OCI-LY7 (cell line): ENCODE measurements around the gene ZNF474. TPM values are rescaled to one million over a fixed set of nuclear protein-coding genes. Genes with fewer than 3 reads are reported as not detected.
"Not testable (repeated sequence)": the region's sequence is repeated elsewhere in the genome, so short reads cannot be mapped to it uniquely, and the experiment has no call there.

ENCODE experiments used
- BruUV-seq: library from RNA; stranded (reverse); fragments of 400-500 nt; replicated peaks from 2 replicates; lab custom pipeline; 2021; lab: Mats Ljungman, UMichigan
- CTCF ChIA-PET: fragments of 300-600 bp; sonication (Branson Sonifier 250); formaldehyde crosslinking; loops from one replicate; lab custom pipeline; 2022; ENCODE audit warnings: antibody characterized with exemption; ENCODE audit not compliant: unreplicated experiment; lab: Charles Lee
- POLR2A ChIA-PET: fragments of 300-600 bp; sonication (Branson Sonifier 250); formaldehyde crosslinking; loops from one replicate; lab custom pipeline; 2022; ENCODE audit warnings: antibody characterized with exemption; lab: Charles Lee
- DNase-seq: peaks from one replicate; pipeline ENCODE4 v3.0.0-alpha.2; 2015; ENCODE audit warnings: low spot score
- H2AFZ ChIP-seq: fragments of 200-600 bp; sonication (generic), shearing (Covaris generic); 2 replicates; pipeline ENCODE4 v1.6.1; 2014; ENCODE audit warnings: mild to moderate bottlenecking, antibody characterized with exemption, low read length, moderate library complexity
- H3K27ac ChIP-seq: fragments of 200-600 bp; sonication (generic); 2 replicates; pipeline ENCODE4 v1.5.1; 2014; ENCODE audit warnings: mixed run types, low read depth, mild to moderate bottlenecking, moderate library complexity, low read length, inconsistent platforms; ENCODE audit not compliant: poor library complexity, severe bottlenecking
- H3K36me3 ChIP-seq: fragments of 200-600 bp; sonication (generic); 2 replicates; pipeline ENCODE4 v1.6.1; 2014; ENCODE audit warnings: mild to moderate bottlenecking, antibody characterized with exemption, low read length, moderate library complexity, mixed read lengths; ENCODE audit not compliant: insufficient read depth
- H3K4me1 ChIP-seq: fragments of 200-600 bp; sonication (generic); 2 replicates; pipeline ENCODE4 v1.5.1; 2014; ENCODE audit warnings: mild to moderate bottlenecking, low read length; ENCODE audit not compliant: insufficient read depth, poor library complexity, severe bottlenecking
- H3K4me2 ChIP-seq: fragments of 200-600 bp; sonication (generic); 2 replicates; pipeline ENCODE4 v1.6.1; 2014; ENCODE audit warnings: mild to moderate bottlenecking, low read length
- H3K4me3 ChIP-seq: fragments of 200-600 bp; sonication (generic); 2 replicates; pipeline ENCODE4 v1.5.1; 2014; ENCODE audit warnings: mild to moderate bottlenecking, low read depth, low read length; ENCODE audit not compliant: poor library complexity, severe bottlenecking
- H3K79me2 ChIP-seq: fragments of 200-600 bp; sonication (generic); 2 replicates; pipeline ENCODE4 v1.6.1; 2016; ENCODE audit warnings: low read depth, mild to moderate bottlenecking, low read length, moderate library complexity, mixed read lengths; ENCODE audit not compliant: insufficient read depth
- H3K9me2 ChIP-seq: fragments of 200-600 bp; sonication (generic); 2 replicates; pipeline ENCODE4 v1.6.1; 2016; ENCODE audit warnings: mild to moderate bottlenecking, low read length, mixed read lengths; ENCODE audit not compliant: insufficient read depth
- H3K9me3 ChIP-seq: fragments of 200-600 bp; sonication (generic); 2 replicates; pipeline ENCODE4 v1.6.1; 2014; ENCODE audit warnings: mild to moderate bottlenecking, mixed run types, low read length, mixed read lengths
- H4K20me1 ChIP-seq: fragments of 200-600 bp; sonication (generic); 2 replicates; pipeline ENCODE4 v1.6.1; 2014; ENCODE audit warnings: mild to moderate bottlenecking, antibody characterized with exemption, low read length, moderate library complexity, mixed read lengths; ENCODE audit not compliant: insufficient read depth
- EZH2phosphoT487 ChIP-seq: fragments of 200-600 bp; sonication (generic); IDR thresholded peaks from 2 replicates; pipeline ENCODE4 v1.6.1; 2018; ENCODE audit warnings: low read depth, borderline replicate concordance, mild to moderate bottlenecking, mixed run types, antibody characterized with exemption, low read length, moderate library complexity, mixed read lengths
- intact Hi-C: fragments of 100-400 bp; cut with micrococcal nuclease; formaldehyde crosslinking; loops from one replicate; pipeline ENCODE4 v1.10.0; 2022; ENCODE audit not compliant: unreplicated experiment
- total RNA-seq, 2 experiments: library from RNA; depleted of rRNA in 1 of 2; stranded (reverse); fragments of >200 nt in 1 of 2; shearing (Covaris generic) in 1 of 2; gene quantifications; 2 replicates each; pipeline ENCODE4 v1.2.3, GENCODE V29; 2014 to 2022
- TF ChIP-seq, protein P1 (sequence below): fragments of 200-600 bp; sonication (generic); conservative IDR thresholded peaks from 2 replicates; pipeline ENCODE4 v1.5.1; 2014; ENCODE audit warnings: mild to moderate bottlenecking, antibody characterized with exemption, low read length, moderate library complexity, mixed read lengths

The ZNF474 gene
- total RNA-seq, 2 experiments from 2014 or later, result not detected

DNA sequence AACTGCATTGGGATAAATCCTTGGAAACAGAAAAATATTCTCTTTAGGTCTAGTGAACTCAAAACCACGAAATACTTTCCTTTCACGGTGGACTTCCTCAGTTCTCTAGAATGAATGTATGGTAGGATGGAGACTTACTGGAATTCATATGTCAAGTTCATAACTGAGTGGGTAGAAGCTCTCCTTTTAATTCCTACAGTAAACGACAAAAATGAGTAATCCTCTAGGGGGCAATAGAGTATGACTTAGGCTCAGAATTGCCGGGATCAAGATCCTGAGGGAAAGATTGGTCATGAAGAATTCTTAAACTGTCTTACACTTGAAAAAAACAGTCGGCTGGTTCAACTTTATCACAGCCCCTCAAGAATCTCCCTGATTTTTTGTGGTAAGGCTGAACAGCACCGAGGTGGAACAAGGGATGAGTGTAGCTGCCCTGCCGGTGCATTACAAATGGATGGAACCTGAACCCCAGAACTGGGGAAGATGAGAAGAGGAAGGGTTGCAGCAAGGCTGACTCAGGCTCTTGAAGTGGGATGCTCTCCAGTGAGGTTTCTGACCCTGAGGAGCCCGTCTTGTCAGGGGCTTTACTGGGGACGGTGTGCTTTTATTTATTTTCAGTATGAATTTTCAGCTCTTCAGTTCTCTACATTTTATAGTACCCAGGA, 37.3 kb upstream of the ZNF474 start:
- no peaks in the 10 kb centered on the region for H3K9me3 ChIP-seq
- H3K27ac ChIP-seq, result no peak overlapping the region
- POLR2A ChIA-PET, result interaction anchor here (0.8 kb wide), 1 partner anchor 19 kb away, joined by 4 read pairs; no protein-coding TSS in a partner anchor
- no peaks in the 10 kb centered on the region for H3K79me2 ChIP-seq
- DNase-seq, result no peak
- H3K4me1 ChIP-seq, result no peaks in the 10 kb centered on the region
- H3K4me2 ChIP-seq, result no peak overlapping the region
- no TSS peak for BruUV-seq
- TF ChIP-seq, protein P1, sequence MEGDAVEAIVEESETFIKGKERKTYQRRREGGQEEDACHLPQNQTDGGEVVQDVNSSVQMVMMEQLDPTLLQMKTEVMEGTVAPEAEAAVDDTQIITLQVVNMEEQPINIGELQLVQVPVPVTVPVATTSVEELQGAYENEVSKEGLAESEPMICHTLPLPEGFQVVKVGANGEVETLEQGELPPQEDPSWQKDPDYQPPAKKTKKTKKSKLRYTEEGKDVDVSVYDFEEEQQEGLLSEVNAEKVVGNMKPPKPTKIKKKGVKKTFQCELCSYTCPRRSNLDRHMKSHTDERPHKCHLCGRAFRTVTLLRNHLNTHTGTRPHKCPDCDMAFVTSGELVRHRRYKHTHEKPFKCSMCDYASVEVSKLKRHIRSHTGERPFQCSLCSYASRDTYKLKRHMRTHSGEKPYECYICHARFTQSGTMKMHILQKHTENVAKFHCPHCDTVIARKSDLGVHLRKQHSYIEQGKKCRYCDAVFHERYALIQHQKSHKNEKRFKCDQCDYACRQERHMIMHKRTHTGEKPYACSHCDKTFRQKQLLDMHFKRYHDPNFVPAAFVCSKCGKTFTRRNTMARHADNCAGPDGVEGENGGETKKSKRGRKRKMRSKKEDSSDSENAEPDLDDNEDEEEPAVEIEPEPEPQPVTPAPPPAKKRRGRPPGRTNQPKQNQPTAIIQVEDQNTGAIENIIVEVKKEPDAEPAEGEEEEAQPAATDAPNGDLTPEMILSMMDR, result peak; percentile 53
- no peak for TF ChIP-seq EZH2phosphoT487
- no peak overlapping the region for H3K4me3 ChIP-seq
- H3K36me3 ChIP-seq, result no peaks in the 10 kb centered on the region
- H3K9me2 ChIP-seq, result no peaks in the 10 kb centered on the region
- no peaks in the 10 kb centered on the region for H4K20me1 ChIP-seq
- intact Hi-C loops, result no loop called here
- H2AFZ ChIP-seq, result no peak overlapping the region
- CTCF ChIA-PET, result no interaction called here

- no peak for DNase-seq
- no TSS peak for BruUV-seq
- Histone ChIP-seq H3K9me3 (no peaks in the 10 kb centered on the region), H4K20me1 (no peaks in the 10 kb centered on the region), H3K36me3 (no peaks in the 10 kb centered on the region), H3K79me2 (no peaks in the 10 kb centered on the region), H3K4me3 (no peak overlapping the region), H3K4me1 (no peaks in the 10 kb centered on the region), H3K9me2 (no peaks in the 10 kb centered on the region), H2AFZ (no peak overlapping the region), H3K4me2 (no peak overlapping the region), H3K27ac (no peak overlapping the region)
- TF ChIP-seq, protein P1, result no peak
- no peak for TF ChIP-seq EZH2phosphoT487
- ChIA-PET POLR2A (no interaction called here), CTCF (no interaction called here)
- intact Hi-C loops, result no loop called here
Measured at GRCh38 chr5:122093415-122094180, 35.7 kb upstream of the ZNF474 start.

DNA sequence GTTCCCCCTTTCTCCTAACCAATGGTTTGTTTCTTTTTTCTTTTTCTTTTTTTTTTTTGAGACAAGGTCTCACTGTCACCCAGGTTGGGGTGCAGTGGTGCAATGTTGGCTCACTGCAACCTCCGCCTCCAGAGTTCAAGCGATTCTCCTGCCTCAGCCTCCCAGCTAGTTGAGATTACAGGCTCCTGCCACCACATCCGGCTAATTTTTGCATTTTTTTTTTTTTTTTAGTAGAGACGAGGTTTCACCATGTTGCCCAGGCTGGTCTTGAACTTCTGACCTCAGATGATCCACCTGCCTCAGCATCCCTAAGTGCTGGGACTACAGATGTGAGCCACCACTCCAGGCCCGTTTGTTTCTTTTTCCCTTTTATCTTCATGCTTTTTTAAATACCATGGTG, 35.1 kb upstream of the ZNF474 start:
- CTCF ChIA-PET, H3K4me1 ChIP-seq, H3K27ac ChIP-seq, DNase-seq, H4K20me1 ChIP-seq, H3K79me2 ChIP-seq, H3K4me2 ChIP-seq, H3K4me3 ChIP-seq, POLR2A ChIA-PET, H3K9me3 ChIP-seq, H3K9me2 ChIP-seq, H3K36me3 ChIP-seq, BruUV-seq, intact Hi-C loops, H2AFZ ChIP-seq: not testable (repeated sequence)
